ENCODE results near the gene TCAIM.
"Not testable (repeated sequence)": the region's sequence is repeated elsewhere in the genome, so short reads cannot be mapped to it uniquely, and the experiment has no call there.

GRCh38 chr3:44346590-44346989 is 8.0 kb downstream of the TCAIM start:
- TF ChIP-seq CTCF (IDR thresholded peaks at IDR 0.05); SIN3A (IDR thresholded peaks at IDR 0.05; ENCODE audit: borderline replicate concordance, insufficient read depth, low read depth, low read length); POLR2AphosphoS5 (IDR thresholded peaks at IDR 0.05; ENCODE audit: low read depth, low read length): not testable (repeated sequence)
- TF ChIP-seq, protein P1, sequence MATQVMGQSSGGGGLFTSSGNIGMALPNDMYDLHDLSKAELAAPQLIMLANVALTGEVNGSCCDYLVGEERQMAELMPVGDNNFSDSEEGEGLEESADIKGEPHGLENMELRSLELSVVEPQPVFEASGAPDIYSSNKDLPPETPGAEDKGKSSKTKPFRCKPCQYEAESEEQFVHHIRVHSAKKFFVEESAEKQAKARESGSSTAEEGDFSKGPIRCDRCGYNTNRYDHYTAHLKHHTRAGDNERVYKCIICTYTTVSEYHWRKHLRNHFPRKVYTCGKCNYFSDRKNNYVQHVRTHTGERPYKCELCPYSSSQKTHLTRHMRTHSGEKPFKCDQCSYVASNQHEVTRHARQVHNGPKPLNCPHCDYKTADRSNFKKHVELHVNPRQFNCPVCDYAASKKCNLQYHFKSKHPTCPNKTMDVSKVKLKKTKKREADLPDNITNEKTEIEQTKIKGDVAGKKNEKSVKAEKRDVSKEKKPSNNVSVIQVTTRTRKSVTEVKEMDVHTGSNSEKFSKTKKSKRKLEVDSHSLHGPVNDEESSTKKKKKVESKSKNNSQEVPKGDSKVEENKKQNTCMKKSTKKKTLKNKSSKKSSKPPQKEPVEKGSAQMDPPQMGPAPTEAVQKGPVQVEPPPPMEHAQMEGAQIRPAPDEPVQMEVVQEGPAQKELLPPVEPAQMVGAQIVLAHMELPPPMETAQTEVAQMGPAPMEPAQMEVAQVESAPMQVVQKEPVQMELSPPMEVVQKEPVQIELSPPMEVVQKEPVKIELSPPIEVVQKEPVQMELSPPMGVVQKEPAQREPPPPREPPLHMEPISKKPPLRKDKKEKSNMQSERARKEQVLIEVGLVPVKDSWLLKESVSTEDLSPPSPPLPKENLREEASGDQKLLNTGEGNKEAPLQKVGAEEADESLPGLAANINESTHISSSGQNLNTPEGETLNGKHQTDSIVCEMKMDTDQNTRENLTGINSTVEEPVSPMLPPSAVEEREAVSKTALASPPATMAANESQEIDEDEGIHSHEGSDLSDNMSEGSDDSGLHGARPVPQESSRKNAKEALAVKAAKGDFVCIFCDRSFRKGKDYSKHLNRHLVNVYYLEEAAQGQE (IDR thresholded peaks at IDR 0.05; ENCODE audit: insufficient read depth in 1 of 2, low read depth in 2 of 2, low read length in 1 of 2) = not testable (repeated sequence)
